Lung (tissue), 12 donors: Measurements from ENCODE around the gene PPP1R1A. TPM values are rescaled to one million over a fixed set of nuclear protein-coding genes. Genes with fewer than 3 reads are reported as not detected.

Source experiments
- ATAC-seq: fragments of 200-7000 bp; cut with Tn5 transposase; one replicate; pipeline ENCODE4 v1.9.1; 2020; ENCODE audit warnings: moderate number of reproducible peaks; ENCODE audit not compliant: insufficient read depth, low FRiP score
- DNase-seq, 3 donors: peaks; one replicate each; pipeline ENCODE4 v3.0.0-alpha.2; 2013 to 2017
- H3K27ac ChIP-seq, 2 donors: one replicate each; pipeline ENCODE4 v1.5.1; 2013; ENCODE audit warnings: mild to moderate bottlenecking in 2 of 2, moderate library complexity in 2 of 2, control low read depth in 1 of 2, inconsistent platforms in 1 of 2, low read depth in 1 of 2, low read length in 1 of 2
- H3K27me3 ChIP-seq, 3 donors: one replicate each; pipeline ENCODE4 v1.5.1; 2013; ENCODE audit warnings: low read length in 2 of 3; ENCODE audit not compliant: control insufficient read depth in 3 of 3, insufficient read depth in 3 of 3
- H3K36me3 ChIP-seq, 4 donors: one replicate each; pipeline ENCODE4 v1.5.1; 2013; ENCODE audit warnings: low read length in 4 of 4, mild to moderate bottlenecking in 1 of 4, moderate library complexity in 1 of 4; ENCODE audit not compliant: control insufficient read depth in 4 of 4, insufficient read depth in 4 of 4
- H3K4me1 ChIP-seq, 5 donors: one replicate each; pipeline ENCODE4 v1.5.1; 2013; ENCODE audit warnings: low read length in 5 of 5, mild to moderate bottlenecking in 2 of 5, moderate library complexity in 1 of 5; ENCODE audit not compliant: control insufficient read depth in 5 of 5, insufficient read depth in 5 of 5
- H3K4me3 ChIP-seq: one replicate; pipeline ENCODE4 v1.5.1; 2013; ENCODE audit warnings: mild to moderate bottlenecking, control low read depth, moderate library complexity
- H3K9ac ChIP-seq, 2 donors: one replicate each; pipeline ENCODE4 v1.5.1; 2013; ENCODE audit warnings: low read length in 2 of 2, control low read depth in 1 of 2; ENCODE audit not compliant: insufficient read depth in 1 of 2
- H3K9me3 ChIP-seq, 4 donors: one replicate each; pipeline ENCODE4 v1.5.1; 2013; ENCODE audit warnings: low read length in 3 of 4, mild to moderate bottlenecking in 1 of 4, moderate library complexity in 1 of 4; ENCODE audit not compliant: control insufficient read depth in 4 of 4, insufficient read depth in 3 of 4
- CTCF ChIP-seq: IDR thresholded peaks from 2 replicates; pipeline ENCODE4 v1.5.1; 2012; ENCODE audit warnings: mild to moderate bottlenecking; ENCODE audit errors: control extremely low read depth, extremely low read depth
- WGBS, 2 donors: extraction: QIAGEN DNeasy Blood & Tissue Kit; methylation state at CpG; one replicate each; pipeline ENCODE4 v1.1.7; 2013; 5-methylcytosine and 5-hydroxymethylcytosine counted together
- polyA plus RNA-seq, 2 donors: library from polyadenylated mRNA; stranded (reverse); fragments of 200-250 nt; gene quantifications; one replicate each; pipeline ENCODE4 v1.2.1, GENCODE V29; 2013
- total RNA-seq, 2 donors: library from RNA; depleted of rRNA in 1 of 2; stranded (reverse); fragments of >200 nt in 1 of 2; gene quantifications; one replicate each; pipeline ENCODE4 v1.2.1, GENCODE V29; 2014 to 2021
- donor health status: control.
- donor health status: control.
- donor health status: Bipolar disorder and iron deficiency.
- donor health status: healthy.
- donor health status: DM: yes; HTN: yes; CAD: no.

Gene PPP1R1A
- total and polyA plus RNA-seq, 4 donors: 0.15 to 0.98 (median 0.69) TPM

GRCh38 chr12:54571193-54572188 lies 17.0 kb downstream of the PPP1R1A start:
- TF ChIP-seq CTCF: no peak
- Histone ChIP-seq H3K9me3 (peaks cover 0 to 2% (median 0%) of the 10 kb centered on the region in 4 donors), H3K27ac (no peak overlapping the region), H3K27me3 (no peaks in the 10 kb centered on the region), H3K4me3 (no peak overlapping the region), H3K36me3 (peaks cover 0 to 3% (median 0%) of the 10 kb centered on the region in 4 donors), H3K4me1 (peaks cover 0 to under 1% (median 0%) of the 10 kb centered on the region in 5 donors), H3K9ac (no peak overlapping the region)
- ATAC-seq: no peak
- 71 to 78% methylated on average over 10 of the region's 10 CpGs for WGBS, 2 donors
- peak in 1 of 3 donors; percentile 35 for DNase-seq

GRCh38 chr12:54569995-54570528 lies 18.4 kb downstream of the PPP1R1A start:
- H3K4me1 ChIP-seq: peaks cover 0 to 10% (median 0%) of the 10 kb centered on the region in 5 donors
- no peak overlapping the region for H3K9ac ChIP-seq
- no peak overlapping the region for H3K4me3 ChIP-seq
- WGBS, 2 donors: 93 to 96% methylated on average over 4 of the region's 4 CpGs
- peaks cover 0 to 3% (median 0%) of the 10 kb centered on the region in 4 donors for H3K9me3 ChIP-seq
- DNase-seq: no peak
- H3K36me3 ChIP-seq: peaks cover 0 to 3% (median 0%) of the 10 kb centered on the region in 4 donors
- H3K27ac ChIP-seq: no peak overlapping the region
- H3K27me3 ChIP-seq: no peaks in the 10 kb centered on the region
- TF ChIP-seq CTCF: no peak
- no peak for ATAC-seq

GRCh38 chr12:54569072-54569471 lies 19.4 kb downstream of the PPP1R1A start:
- Histone ChIP-seq H3K9me3 (peaks cover 0 to 3% (median 0%) of the 10 kb centered on the region in 4 donors), H3K4me3 (no peak overlapping the region), H3K9ac (no peak overlapping the region), H3K27me3 (no peaks in the 10 kb centered on the region), H3K4me1 (peaks cover 0 to 10% (median 0%) of the 10 kb centered on the region in 5 donors), H3K36me3 (peaks cover 0 to 3% (median 0%) of the 10 kb centered on the region in 4 donors), H3K27ac (no peak overlapping the region)
- DNase-seq (no peak), ATAC-seq (no peak)
- TF ChIP-seq CTCF: no peak
- 94 to 97% methylated on average over 14 of the region's 14 CpGs for WGBS, 2 donors
